OCI-LY1 (cell line): Measurements from ENCODE around the gene ABCC9.

ENCODE experiments used
- EZH2 ChIP-seq: fragments of 200-600 bp; sonication (generic), shearing (Covaris generic); IDR thresholded peaks from 2 replicates; pipeline ENCODE4 v1.8.0; 2017; ENCODE audit warnings: borderline replicate concordance, mixed run types, mild to moderate bottlenecking, antibody characterized with exemption, low read length, moderate library complexity, mixed read lengths
- TF ChIP-seq, protein P1 (sequence below): fragments of 200-600 bp; sonication (generic), shearing (Covaris generic); IDR thresholded peaks from 2 replicates; pipeline ENCODE4 v1.5.1; 2017; ENCODE audit warnings: mild to moderate bottlenecking, antibody characterized with exemption, low read length, moderate library complexity, mixed read lengths

DNA sequence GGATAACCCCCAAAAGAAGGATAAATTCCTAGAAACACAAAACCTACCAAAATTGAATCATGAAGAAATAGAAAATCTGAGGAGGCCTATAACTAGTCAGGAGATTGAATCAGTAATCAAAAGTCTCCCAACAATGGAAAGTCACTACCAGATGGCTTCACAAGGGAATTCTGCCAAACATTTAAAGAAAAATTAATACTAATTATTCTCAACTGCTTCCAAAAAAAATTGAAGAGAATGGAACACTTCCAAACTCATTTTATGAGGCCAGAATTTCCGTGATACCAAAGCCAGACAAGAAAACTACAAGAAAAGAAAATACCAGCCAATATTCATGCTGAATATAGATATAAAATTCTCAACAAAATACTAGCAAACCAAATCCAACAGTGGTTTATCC lies 7.8 kb upstream of the ABCC9 start:
- TF ChIP-seq, protein P1, sequence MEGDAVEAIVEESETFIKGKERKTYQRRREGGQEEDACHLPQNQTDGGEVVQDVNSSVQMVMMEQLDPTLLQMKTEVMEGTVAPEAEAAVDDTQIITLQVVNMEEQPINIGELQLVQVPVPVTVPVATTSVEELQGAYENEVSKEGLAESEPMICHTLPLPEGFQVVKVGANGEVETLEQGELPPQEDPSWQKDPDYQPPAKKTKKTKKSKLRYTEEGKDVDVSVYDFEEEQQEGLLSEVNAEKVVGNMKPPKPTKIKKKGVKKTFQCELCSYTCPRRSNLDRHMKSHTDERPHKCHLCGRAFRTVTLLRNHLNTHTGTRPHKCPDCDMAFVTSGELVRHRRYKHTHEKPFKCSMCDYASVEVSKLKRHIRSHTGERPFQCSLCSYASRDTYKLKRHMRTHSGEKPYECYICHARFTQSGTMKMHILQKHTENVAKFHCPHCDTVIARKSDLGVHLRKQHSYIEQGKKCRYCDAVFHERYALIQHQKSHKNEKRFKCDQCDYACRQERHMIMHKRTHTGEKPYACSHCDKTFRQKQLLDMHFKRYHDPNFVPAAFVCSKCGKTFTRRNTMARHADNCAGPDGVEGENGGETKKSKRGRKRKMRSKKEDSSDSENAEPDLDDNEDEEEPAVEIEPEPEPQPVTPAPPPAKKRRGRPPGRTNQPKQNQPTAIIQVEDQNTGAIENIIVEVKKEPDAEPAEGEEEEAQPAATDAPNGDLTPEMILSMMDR: no peak
- TF ChIP-seq EZH2: no peak
